Neural crest cell (in vitro differentiated cells): ENCODE measurements around the gene DKK2. TPM values are rescaled to one million over a fixed set of nuclear protein-coding genes. Genes with fewer than 3 reads are reported as not detected.
A peak's percentile ranks its signal among the peaks of the same experiment; 100 is the strongest.

ENCODE experiments used
- DNase-seq: peaks from one replicate; pipeline ENCODE4 v3.0.0; 2021; ENCODE audit warnings: low read depth, mixed read lengths, low spot score
- H3K27ac Mint-ChIP-seq: one replicate; pipeline ENCODE4 v1.8.0; 2021; ENCODE audit warnings: mild to moderate bottlenecking, mixed read lengths; ENCODE audit not compliant: unreplicated experiment
- H3K27me3 Mint-ChIP-seq: 2 replicates; pipeline ENCODE4 v1.8.0; 2021; ENCODE audit warnings: low read depth, mild to moderate bottlenecking, mixed read lengths
- H3K36me3 Mint-ChIP-seq: 2 replicates; pipeline ENCODE4 v1.8.0; 2021; ENCODE audit warnings: low read depth, mild to moderate bottlenecking, mixed read lengths
- H3K4me1 Mint-ChIP-seq: 2 replicates; pipeline ENCODE4 v1.8.0; 2021; ENCODE audit warnings: mixed read lengths
- H3K4me3 Mint-ChIP-seq: one replicate; pipeline ENCODE4 v1.8.0; 2021; ENCODE audit warnings: mild to moderate bottlenecking, mixed read lengths
- H3K9me3 Mint-ChIP-seq: 2 replicates; pipeline ENCODE4 v1.8.0; 2021; ENCODE audit warnings: mixed read lengths
- total RNA-seq: library from RNA; stranded (reverse); gene quantifications from 2 replicates; pipeline ENCODE4 v1.2.1, GENCODE V29; 2021
- TF ChIP-seq, protein P1 (sequence below): fragments of 200-600 bp; sonication (generic); conservative IDR thresholded peaks from 2 replicates; pipeline ENCODE4 v1.5.0; 2021; ENCODE audit warnings: antibody characterized with exemption, mild to moderate bottlenecking

The DKK2 gene
- total RNA-seq, 1 donor from 2014 or later = not detected

- Mint-ChIP-seq H3K36me3 (peaks cover 4% of the 10 kb centered on the region), H3K4me3 (no peak overlapping the region), H3K4me1 (peaks cover 3% of the 10 kb centered on the region), H3K27me3 (no peaks in the 10 kb centered on the region), H3K27ac (no peak overlapping the region), H3K9me3 (peaks cover 2% of the 10 kb centered on the region)
- DNase-seq = no peak
- TF ChIP-seq, protein P1, sequence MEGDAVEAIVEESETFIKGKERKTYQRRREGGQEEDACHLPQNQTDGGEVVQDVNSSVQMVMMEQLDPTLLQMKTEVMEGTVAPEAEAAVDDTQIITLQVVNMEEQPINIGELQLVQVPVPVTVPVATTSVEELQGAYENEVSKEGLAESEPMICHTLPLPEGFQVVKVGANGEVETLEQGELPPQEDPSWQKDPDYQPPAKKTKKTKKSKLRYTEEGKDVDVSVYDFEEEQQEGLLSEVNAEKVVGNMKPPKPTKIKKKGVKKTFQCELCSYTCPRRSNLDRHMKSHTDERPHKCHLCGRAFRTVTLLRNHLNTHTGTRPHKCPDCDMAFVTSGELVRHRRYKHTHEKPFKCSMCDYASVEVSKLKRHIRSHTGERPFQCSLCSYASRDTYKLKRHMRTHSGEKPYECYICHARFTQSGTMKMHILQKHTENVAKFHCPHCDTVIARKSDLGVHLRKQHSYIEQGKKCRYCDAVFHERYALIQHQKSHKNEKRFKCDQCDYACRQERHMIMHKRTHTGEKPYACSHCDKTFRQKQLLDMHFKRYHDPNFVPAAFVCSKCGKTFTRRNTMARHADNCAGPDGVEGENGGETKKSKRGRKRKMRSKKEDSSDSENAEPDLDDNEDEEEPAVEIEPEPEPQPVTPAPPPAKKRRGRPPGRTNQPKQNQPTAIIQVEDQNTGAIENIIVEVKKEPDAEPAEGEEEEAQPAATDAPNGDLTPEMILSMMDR = no peak
Measured at GRCh38 chr4:106979476-106979875, 56.6 kb downstream of the DKK2 start.

DNA sequence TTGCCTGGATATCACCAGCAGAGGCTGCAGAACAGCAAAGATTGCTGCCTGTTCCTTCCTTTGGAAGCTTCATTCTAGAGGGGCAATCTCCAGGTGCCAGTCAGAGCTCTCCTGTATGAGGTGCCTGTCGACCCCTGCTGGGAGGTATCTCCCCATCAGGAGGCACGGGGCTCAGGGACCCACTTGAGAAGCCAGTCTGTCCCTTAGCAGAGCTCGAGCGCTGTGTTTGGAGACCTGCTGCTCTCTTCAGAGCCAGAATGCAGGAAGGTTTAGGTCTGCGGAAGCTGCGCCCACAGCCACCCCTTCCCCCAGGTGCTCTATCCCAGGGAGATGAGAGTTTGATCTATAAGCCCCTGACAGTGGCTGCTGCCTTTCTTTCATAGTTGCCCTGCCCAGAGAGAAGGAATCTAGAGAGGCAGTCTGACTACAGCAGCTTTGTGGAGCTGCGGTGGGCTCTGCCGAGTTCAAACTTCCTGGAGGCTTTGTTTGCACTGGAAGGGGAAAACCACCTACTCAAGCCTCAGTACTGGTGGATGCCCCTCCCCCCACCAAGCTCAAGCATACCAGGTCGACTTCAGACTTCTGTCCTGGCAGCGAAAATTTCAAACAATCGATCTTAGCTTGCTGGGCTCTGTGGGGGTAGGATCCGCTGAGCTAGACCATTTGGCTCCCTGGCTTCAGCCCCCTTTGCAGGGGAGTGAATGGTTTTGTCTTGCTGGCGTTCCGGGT lies 57.9 kb downstream of the DKK2 start:
- DNase-seq = no peak
- Mint-ChIP-seq H3K4me1 (peaks cover 3% of the 10 kb centered on the region), H3K4me3 (no peak overlapping the region), H3K27me3 (no peaks in the 10 kb centered on the region), H3K36me3 (peaks cover 4% of the 10 kb centered on the region), H3K27ac (peak overlapping the region; percentile 95), H3K9me3 (peaks cover 4% of the 10 kb centered on the region)
- TF ChIP-seq, protein P1 = no peak

DNA sequence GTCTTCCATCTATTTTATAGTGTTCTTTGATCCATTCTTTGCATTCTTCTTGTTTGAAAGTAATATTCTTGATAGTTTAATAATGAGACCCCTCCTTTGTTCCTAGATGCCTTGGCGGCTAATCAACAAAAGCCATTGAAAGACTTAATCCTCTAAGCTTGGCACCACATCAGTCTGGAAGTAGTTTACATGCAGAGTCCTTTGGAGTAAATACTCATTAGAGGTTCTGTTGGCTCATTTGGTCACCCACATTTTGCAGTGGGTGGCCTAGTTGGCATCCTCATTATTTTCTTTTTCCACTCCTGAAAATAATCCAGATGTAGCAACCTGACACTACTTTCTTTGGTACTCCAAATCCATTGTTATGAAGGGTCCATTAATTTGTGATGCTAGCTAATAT lies 64.5 kb downstream of the DKK2 start:
- Mint-ChIP-seq H3K27ac (no peak overlapping the region), H3K4me3 (no peak overlapping the region), H3K27me3 (peaks cover 4% of the 10 kb centered on the region), H3K9me3 (peaks cover 6% of the 10 kb centered on the region), H3K4me1 (no peaks in the 10 kb centered on the region), H3K36me3 (no peaks in the 10 kb centered on the region)
- no peak for DNase-seq
- TF ChIP-seq, protein P1 = no peak

DNA sequence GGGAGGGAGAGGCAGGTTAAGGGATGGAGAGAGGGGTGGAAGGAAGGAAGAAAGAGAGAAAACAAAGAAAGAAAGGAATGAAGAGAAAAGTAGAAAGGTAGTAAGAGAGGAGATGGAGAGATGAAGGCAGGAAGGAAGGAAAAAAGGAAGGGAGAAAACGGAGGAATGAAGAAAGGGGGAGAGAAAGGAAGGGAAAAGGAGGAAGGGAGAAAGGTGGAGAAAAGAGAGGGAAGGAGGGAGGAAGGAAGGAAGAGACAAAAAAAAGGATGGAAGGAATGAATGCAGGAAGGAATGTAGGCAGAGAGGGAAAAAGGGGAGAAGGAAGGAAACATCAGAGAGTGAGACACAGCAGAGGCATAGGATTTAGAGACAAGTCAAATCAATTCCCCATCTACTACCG lies 68.2 kb downstream of the DKK2 start:
- no peak for DNase-seq
- Mint-ChIP-seq H3K4me1 (no peaks in the 10 kb centered on the region), H3K27me3 (peaks cover 4% of the 10 kb centered on the region), H3K4me3 (no peak overlapping the region), H3K36me3 (no peaks in the 10 kb centered on the region), H3K9me3 (peaks cover 3% of the 10 kb centered on the region), H3K27ac (no peak overlapping the region)
- TF ChIP-seq, protein P1 = no peak

DNA sequence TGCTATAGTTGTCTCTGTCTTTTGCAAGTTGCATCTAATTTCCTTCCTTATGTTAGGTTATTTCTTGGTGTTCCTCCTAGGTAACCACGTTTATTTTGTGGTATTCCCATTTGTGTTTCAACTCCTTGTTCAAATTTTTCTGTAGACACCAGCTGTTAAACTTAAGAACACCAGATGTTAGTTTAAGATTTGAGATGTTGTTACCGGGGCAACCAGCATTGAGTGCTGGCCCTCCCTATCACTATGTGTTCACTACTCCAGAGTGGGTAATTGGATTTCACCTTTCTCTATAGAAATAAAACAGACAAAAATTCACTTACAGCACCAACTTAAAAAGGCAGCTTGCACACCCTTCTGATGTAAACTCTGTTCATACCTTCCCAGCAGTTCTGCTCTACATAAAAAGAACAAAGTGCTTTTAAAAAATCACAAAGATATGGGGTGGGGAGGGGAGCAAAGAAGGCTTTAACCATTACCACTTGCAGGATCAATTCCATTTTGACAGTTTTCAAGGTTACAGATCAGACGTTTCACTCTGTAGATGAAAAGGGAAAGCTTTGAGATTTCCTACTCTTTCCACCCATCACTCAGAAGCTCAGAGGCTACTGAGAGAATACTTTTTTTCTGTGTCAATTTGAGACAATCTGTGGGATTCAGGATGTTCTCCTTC lies 82.9 kb downstream of the DKK2 start:
- Mint-ChIP-seq H3K4me1 (peaks cover 9% of the 10 kb centered on the region), H3K4me3 (no peak overlapping the region), H3K27ac (no peak overlapping the region), H3K36me3 (no peaks in the 10 kb centered on the region), H3K27me3 (peaks cover 3% of the 10 kb centered on the region), H3K9me3 (no peaks in the 10 kb centered on the region)
- TF ChIP-seq, protein P1 = no peak
- DNase-seq = no peak
